IPS-18a (cell line): ENCODE results near the gene CD276.

Source experiments
- H3K27ac ChIP-seq: one replicate; pipeline ENCODE4 v1.5.1; 2013; ENCODE audit warnings: low read length
- H3K27me3 ChIP-seq: one replicate; pipeline ENCODE4 v1.6.1; 2013; ENCODE audit warnings: mild to moderate bottlenecking, low read length; ENCODE audit not compliant: control insufficient read depth, insufficient read depth
- H3K36me3 ChIP-seq: one replicate; pipeline ENCODE4 v1.6.1; 2013; ENCODE audit warnings: low read depth, low read length; ENCODE audit not compliant: control insufficient read depth
- H3K4me1 ChIP-seq: one replicate; pipeline ENCODE4 v1.6.1; 2013; ENCODE audit warnings: low read depth, low read length; ENCODE audit not compliant: control insufficient read depth
- H3K4me3 ChIP-seq: one replicate; pipeline ENCODE4 v1.5.1; 2013; ENCODE audit warnings: low read length
- H3K9ac ChIP-seq: one replicate; pipeline ENCODE4 v1.6.1; 2013; ENCODE audit warnings: mild to moderate bottlenecking, low read length, moderate library complexity
- H3K9me3 ChIP-seq: one replicate; pipeline ENCODE4 v1.6.1; 2013; ENCODE audit warnings: low read depth, low read length; ENCODE audit not compliant: control insufficient read depth

The CD276 gene

GRCh38 chr15:73740152-73741048 is 56.2 kb downstream of the CD276 start:
- Histone ChIP-seq H3K9ac (no peak overlapping the region), H3K9me3 (no peaks in the 10 kb centered on the region), H3K27me3 (no peaks in the 10 kb centered on the region), H3K4me3 (no peak overlapping the region), H3K36me3 (no peaks in the 10 kb centered on the region), H3K27ac (no peak overlapping the region), H3K4me1 (peaks cover 12% of the 10 kb centered on the region)

GRCh38 chr15:73741321-73741836 is 57.2 kb downstream of the CD276 start:
- Histone ChIP-seq H3K9ac (no peak overlapping the region), H3K36me3 (no peaks in the 10 kb centered on the region), H3K27ac (no peak overlapping the region), H3K4me1 (peaks cover 14% of the 10 kb centered on the region), H3K4me3 (no peak overlapping the region), H3K9me3 (no peaks in the 10 kb centered on the region), H3K27me3 (no peaks in the 10 kb centered on the region)

GRCh38 chr15:73744293-73744692 is 60.1 kb downstream of the CD276 start:
- no peak overlapping the region for H3K4me3 ChIP-seq
- no peaks in the 10 kb centered on the region for H3K27me3 ChIP-seq
- H3K4me1 ChIP-seq: peaks cover 35% of the 10 kb centered on the region
- no peaks in the 10 kb centered on the region for H3K9me3 ChIP-seq
- H3K9ac ChIP-seq: no peak overlapping the region
- H3K36me3 ChIP-seq: no peaks in the 10 kb centered on the region
- H3K27ac ChIP-seq: no peak overlapping the region

- no peak overlapping the region for H3K4me3 ChIP-seq
- no peaks in the 10 kb centered on the region for H3K36me3 ChIP-seq
- no peaks in the 10 kb centered on the region for H3K9me3 ChIP-seq
- H3K9ac ChIP-seq: no peak overlapping the region
- peaks cover 35% of the 10 kb centered on the region for H3K4me1 ChIP-seq
- H3K27me3 ChIP-seq: no peaks in the 10 kb centered on the region
- H3K27ac ChIP-seq: no peak overlapping the region
Observed at GRCh38 chr15:73745073-73745472, 60.9 kb downstream of the CD276 start.

- Histone ChIP-seq H3K9me3 (no peaks in the 10 kb centered on the region), H3K27ac (no peak overlapping the region), H3K27me3 (peaks cover 5% of the 10 kb centered on the region), H3K4me1 (peaks cover 35% of the 10 kb centered on the region), H3K9ac (no peak overlapping the region), H3K4me3 (no peak overlapping the region), H3K36me3 (no peaks in the 10 kb centered on the region)
Observed at GRCh38 chr15:73746261-73746660, 62.1 kb downstream of the CD276 start.

GRCh38 chr15:73746883-73747282 is 62.7 kb downstream of the CD276 start:
- Histone ChIP-seq H3K36me3 (no peaks in the 10 kb centered on the region), H3K9me3 (no peaks in the 10 kb centered on the region), H3K4me1 (peaks cover 35% of the 10 kb centered on the region), H3K4me3 (no peak overlapping the region), H3K27ac (no peak overlapping the region), H3K27me3 (peaks cover 5% of the 10 kb centered on the region), H3K9ac (no peak overlapping the region)

GRCh38 chr15:73747847-73748590 is 63.8 kb downstream of the CD276 start:
- H3K9ac ChIP-seq: no peak overlapping the region
- no peak overlapping the region for H3K27ac ChIP-seq

GRCh38 chr15:73748730-73749129 is 64.5 kb downstream of the CD276 start:
- Histone ChIP-seq H3K36me3 (no peaks in the 10 kb centered on the region), H3K9ac (no peak overlapping the region), H3K9me3 (no peaks in the 10 kb centered on the region), H3K4me3 (no peak overlapping the region), H3K27me3 (peaks cover 10% of the 10 kb centered on the region), H3K4me1 (peaks cover 40% of the 10 kb centered on the region), H3K27ac (no peak overlapping the region)

More at GRCh38 chr15:73747847-73748590, 63.8 kb downstream of the CD276 start:
- H3K9me3 ChIP-seq: no peaks in the 10 kb centered on the region
- peaks cover 35% of the 10 kb centered on the region for H3K4me1 ChIP-seq
- no peaks in the 10 kb centered on the region for H3K36me3 ChIP-seq
- H3K4me3 ChIP-seq: no peak overlapping the region
- H3K27me3 ChIP-seq: peaks cover 5% of the 10 kb centered on the region

GRCh38 chr15:73749533-73749932 is 65.3 kb downstream of the CD276 start:
- Histone ChIP-seq H3K27me3 (peaks cover 10% of the 10 kb centered on the region), H3K9ac (no peak overlapping the region), H3K4me1 (peaks cover 38% of the 10 kb centered on the region), H3K4me3 (no peak overlapping the region), H3K27ac (no peak overlapping the region), H3K36me3 (no peaks in the 10 kb centered on the region), H3K9me3 (no peaks in the 10 kb centered on the region)

- no peak overlapping the region for H3K9ac ChIP-seq
- H3K4me3 ChIP-seq: no peak overlapping the region
- no peaks in the 10 kb centered on the region for H3K36me3 ChIP-seq
- no peak overlapping the region for H3K27ac ChIP-seq
- H3K27me3 ChIP-seq: peaks cover 10% of the 10 kb centered on the region
- no peaks in the 10 kb centered on the region for H3K9me3 ChIP-seq
- peaks cover 37% of the 10 kb centered on the region for H3K4me1 ChIP-seq
Observed at GRCh38 chr15:73749971-73750370, 65.8 kb downstream of the CD276 start.

GRCh38 chr15:73750438-73750837 is 66.3 kb downstream of the CD276 start:
- no peaks in the 10 kb centered on the region for H3K36me3 ChIP-seq
- peaks cover 36% of the 10 kb centered on the region for H3K4me1 ChIP-seq
- H3K4me3 ChIP-seq: no peak overlapping the region
- no peak overlapping the region for H3K27ac ChIP-seq
- H3K27me3 ChIP-seq: peaks cover 10% of the 10 kb centered on the region
- H3K9ac ChIP-seq: no peak overlapping the region
- H3K9me3 ChIP-seq: no peaks in the 10 kb centered on the region
